Lower leg skin (tissue), 3 donors: Measurements from ENCODE around the gene OR2T33.

Experiments used
- CTCF ChIP-seq, 3 donors: fragments of 450-650 bp; IDR thresholded peaks; one replicate each; pipeline ENCODE4 v1.5.1; 2016; ENCODE audit warnings: antibody characterized with exemption in 3 of 3, mild to moderate bottlenecking in 3 of 3, moderate library complexity in 2 of 3
- POLR2A ChIP-seq, 2 donors: fragments of 450-650 bp; IDR thresholded peaks; one replicate each; pipeline ENCODE4 v1.6.1; 2016 to 2017; ENCODE audit warnings: antibody characterized with exemption in 2 of 2, mild to moderate bottlenecking in 1 of 2, moderate library complexity in 1 of 2

GRCh38 chr1:248231117-248231516, 46.7 kb downstream of the OR2T33 start, which contains the start of gene OR2M4:
- TF ChIP-seq CTCF (IDR thresholded peaks at IDR 0.05) (no peak), POLR2A (IDR thresholded peaks at IDR 0.05) (no peak)
